22Rv1 (cell line): ENCODE results near the gene ZNF423.

ENCODE experiments used
- ZFX ChIP-seq: fragments of 450-650 bp; IDR thresholded peaks from 2 replicates; pipeline ENCODE4 v1.6.1; 2017; ENCODE audit warnings: antibody characterized with exemption, borderline replicate concordance
- TF ChIP-seq, protein P1 (sequence below): fragments of 450-650 bp; IDR thresholded peaks from 2 replicates; pipeline ENCODE4 v1.5.1; 2017; ENCODE audit warnings: mild to moderate bottlenecking

DNA sequence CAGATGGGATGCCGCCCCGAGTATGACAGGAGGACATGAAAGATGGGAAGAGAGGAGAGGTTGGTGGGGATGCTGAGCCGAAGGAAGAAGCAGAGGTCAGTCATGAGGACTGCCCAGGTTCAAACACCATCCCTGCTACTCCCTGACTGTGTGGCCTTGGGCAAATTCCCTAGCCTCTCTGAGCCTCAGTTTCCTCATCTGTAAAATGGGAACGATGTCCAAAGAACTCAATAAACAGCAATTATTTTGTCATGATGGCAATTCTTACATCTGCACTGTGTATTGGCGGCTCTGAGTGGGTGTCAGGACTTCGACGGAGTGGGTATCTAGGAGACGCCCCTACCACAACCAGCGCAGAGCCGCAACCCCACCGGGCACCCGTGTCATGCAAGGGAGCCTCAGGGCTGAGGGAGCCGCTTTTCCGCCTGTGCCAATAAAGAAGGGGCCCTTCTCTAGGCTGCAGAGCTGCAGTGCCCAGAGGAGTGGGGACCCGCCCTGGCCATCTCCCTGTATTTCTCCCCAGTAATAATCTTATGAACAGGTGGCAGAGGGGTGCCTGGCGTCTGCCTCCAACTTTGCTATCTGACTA, 173.2 kb downstream of the ZNF423 start:
- TF ChIP-seq, protein P1, sequence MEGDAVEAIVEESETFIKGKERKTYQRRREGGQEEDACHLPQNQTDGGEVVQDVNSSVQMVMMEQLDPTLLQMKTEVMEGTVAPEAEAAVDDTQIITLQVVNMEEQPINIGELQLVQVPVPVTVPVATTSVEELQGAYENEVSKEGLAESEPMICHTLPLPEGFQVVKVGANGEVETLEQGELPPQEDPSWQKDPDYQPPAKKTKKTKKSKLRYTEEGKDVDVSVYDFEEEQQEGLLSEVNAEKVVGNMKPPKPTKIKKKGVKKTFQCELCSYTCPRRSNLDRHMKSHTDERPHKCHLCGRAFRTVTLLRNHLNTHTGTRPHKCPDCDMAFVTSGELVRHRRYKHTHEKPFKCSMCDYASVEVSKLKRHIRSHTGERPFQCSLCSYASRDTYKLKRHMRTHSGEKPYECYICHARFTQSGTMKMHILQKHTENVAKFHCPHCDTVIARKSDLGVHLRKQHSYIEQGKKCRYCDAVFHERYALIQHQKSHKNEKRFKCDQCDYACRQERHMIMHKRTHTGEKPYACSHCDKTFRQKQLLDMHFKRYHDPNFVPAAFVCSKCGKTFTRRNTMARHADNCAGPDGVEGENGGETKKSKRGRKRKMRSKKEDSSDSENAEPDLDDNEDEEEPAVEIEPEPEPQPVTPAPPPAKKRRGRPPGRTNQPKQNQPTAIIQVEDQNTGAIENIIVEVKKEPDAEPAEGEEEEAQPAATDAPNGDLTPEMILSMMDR: no peak
- no peak for TF ChIP-seq ZFX
